ENCODE data around the gene UHRF1.
"Not testable (repeated sequence)": the region's sequence is repeated elsewhere in the genome, so short reads cannot be mapped to it uniquely, and the experiment has no call there.

UHRF1 gene

GRCh38 chr19:4969772-4970531 lies 60.7 kb downstream of the UHRF1 start:
- peak overlapping the region; percentile 77 for H3K4me3 ChIP-seq (ENCODE audit: low read depth, low read length)
- DNase-seq (ENCODE audit: low read depth) = no peak

GRCh38 chr19:4970558-4971423 lies 61.5 kb downstream of the UHRF1 start:
- H3K4me3 ChIP-seq (ENCODE audit: low read depth, low read length) = peak overlapping the region; percentile 77
- no peak for DNase-seq (ENCODE audit: low read depth)
- no peak for TF ChIP-seq CTCF (IDR thresholded peaks at IDR 0.05; ENCODE audit: control insufficient read depth, extremely low read depth, insufficient read depth)

More at GRCh38 chr19:4969772-4970531, 60.7 kb downstream of the UHRF1 start:
- TF ChIP-seq CTCF (IDR thresholded peaks at IDR 0.05; ENCODE audit: control insufficient read depth, extremely low read depth, insufficient read depth) = no peak

- H3K4me3 ChIP-seq (ENCODE audit: low read depth, low read length) = peak overlapping the region; percentile 77
- no peak for TF ChIP-seq CTCF (IDR thresholded peaks at IDR 0.05; ENCODE audit: control insufficient read depth, extremely low read depth, insufficient read depth)
- no peak for DNase-seq (ENCODE audit: low read depth)
Observed at GRCh38 chr19:4971424-4971793, 62.1 kb downstream of the UHRF1 start.

- no peak for DNase-seq (ENCODE audit: low read depth)
- no peak for TF ChIP-seq CTCF (IDR thresholded peaks at IDR 0.05; ENCODE audit: control insufficient read depth, extremely low read depth, insufficient read depth)
- peak overlapping the region; percentile 77 for H3K4me3 ChIP-seq (ENCODE audit: low read depth, low read length)
Observed at GRCh38 chr19:4971816-4972495, 62.7 kb downstream of the UHRF1 start.

GRCh38 chr19:4972509-4973230 lies 63.4 kb downstream of the UHRF1 start:
- no peak for DNase-seq (ENCODE audit: low read depth)
- H3K4me3 ChIP-seq (ENCODE audit: low read depth, low read length) = peak overlapping the region; percentile 77
- no peak for TF ChIP-seq CTCF (IDR thresholded peaks at IDR 0.05; ENCODE audit: control insufficient read depth, extremely low read depth, insufficient read depth)

GRCh38 chr19:4974880-4975469 lies 65.7 kb downstream of the UHRF1 start:
- no peak for DNase-seq (ENCODE audit: low read depth)
- no peak overlapping the region for H3K4me3 ChIP-seq (ENCODE audit: low read depth, low read length)
- no peak for TF ChIP-seq CTCF (IDR thresholded peaks at IDR 0.05; ENCODE audit: control insufficient read depth, extremely low read depth, insufficient read depth)

- not testable (repeated sequence) for DNase-seq (ENCODE audit: low read depth); H3K4me3 ChIP-seq (ENCODE audit: low read depth, low read length)
Observed at GRCh38 chr19:4975601-4976000, 66.3 kb downstream of the UHRF1 start.

Data from LNCaP clone FGC (cell line).